HepG2 (cell line): ENCODE measurements around the gene ADAMTS14. TPM values are rescaled to one million over a fixed set of nuclear protein-coding genes. Genes with fewer than 3 reads are reported as not detected.

ENCODE experiments used
- ATAC-seq: fragments of 200-7000 bp; cut with Tn5 transposase; 3 replicates; pipeline ENCODE4 v1.9.1; 2020; ENCODE audit warnings: mild to moderate bottlenecking, moderate library complexity
- BruUV-seq: library from RNA; stranded (reverse); fragments of 400-500 nt; replicated peaks from 2 replicates; lab custom pipeline; 2021; lab: Mats Ljungman, UMichigan
- CTCF ChIA-PET: fragments of 300-600 bp; formaldehyde crosslinking; extraction: SDS; loops from one replicate; lab custom pipeline; 2021; ENCODE audit warnings: low total read pairs, inconsistent platforms, low intra/inter-chr PET ratio; lab: Yijun Ruan, JAX
- POLR2A ChIA-PET: fragments of 350-600 bp; sonication (Branson Sonifier 250); formaldehyde crosslinking; loops from one replicate; lab custom pipeline; 2020; ENCODE audit warnings: antibody characterized with exemption, inconsistent platforms; lab: Yijun Ruan, JAX
- DNase-seq: peaks from one replicate; pipeline ENCODE4 v3.0.0-alpha.2; 2015; ENCODE audit warnings: low spot score
- FAIRE-seq: peaks from 3 replicates; lab custom pipeline; 2011; peaks lifted over from hg19 to GRCh38; lab: Jason Lieb, UNC
- H2AFZ ChIP-seq: one replicate; pipeline ENCODE4 v1.6.1; 2011; ENCODE audit warnings: low read length, inconsistent platforms
- H3K27ac ChIP-seq: fragments of 300-600 bp; 3 replicates; pipeline ENCODE4 v1.8.0; 2011; ENCODE audit warnings: mixed run types, mild to moderate bottlenecking, mixed read lengths, low read length, inconsistent platforms; ENCODE audit not compliant: insufficient read depth; ENCODE audit errors: extremely low read length
- H3K27me3 ChIP-seq, 2 experiments: fragments of 200-600 bp in 1 of 2; 2 replicates in 1 of 2; 3 replicates in 1 of 2; pipeline versions ENCODE4 v1.6.0 to v1.8.0; 2011; ENCODE audit warnings: low read length in 2 of 2, mild to moderate bottlenecking in 2 of 2, moderate library complexity in 2 of 2, inconsistent platforms in 1 of 2; ENCODE audit not compliant: insufficient read depth in 2 of 2, control insufficient read depth in 1 of 2
- H3K36me3 ChIP-seq, 2 experiments: fragments of 200-600 bp in 1 of 2; replicated peaks in 1 of 2; 2 replicates in 1 of 2; 3 replicates in 1 of 2; pipeline versions ENCODE4 v1.5.1 to v1.8.0; 2011; ENCODE audit warnings: low read length in 2 of 2, inconsistent platforms in 1 of 2; ENCODE audit not compliant: insufficient read depth in 2 of 2, control insufficient read depth in 1 of 2
- H3K4me1 ChIP-seq: 2 replicates; pipeline ENCODE4 v1.5.1; 2012; ENCODE audit warnings: low read length, inconsistent platforms; ENCODE audit not compliant: insufficient read depth
- H3K4me2 ChIP-seq: 2 replicates; pipeline ENCODE4 v1.6.0; 2011; ENCODE audit warnings: low read depth, low read length, inconsistent platforms
- H3K4me3 ChIP-seq, 3 experiments: fragments of 200-600 bp in 1 of 3; sonication (generic), shearing (Covaris generic) in 1 of 3; replicated peaks in 1 of 3; 2 replicates each; pipeline ENCODE4 v1.5.1; 2011 to 2016; ENCODE audit warnings: low read length in 3 of 3, inconsistent platforms in 2 of 3, low read depth in 2 of 3, mild to moderate bottlenecking in 2 of 3, control low read depth in 1 of 3, mixed read lengths in 1 of 3; ENCODE audit not compliant: insufficient read depth in 1 of 3
- H3K79me2 ChIP-seq: one replicate; pipeline ENCODE4 v1.6.1; 2011; ENCODE audit warnings: low read length, inconsistent platforms; ENCODE audit not compliant: insufficient read depth
- H3K9ac ChIP-seq: 2 replicates; pipeline ENCODE4 v1.6.0; 2011; ENCODE audit warnings: mild to moderate bottlenecking, low read depth, low read length, inconsistent platforms; ENCODE audit not compliant: insufficient read depth
- H3K9me3 ChIP-seq: 2 replicates; pipeline ENCODE4 v1.5.1; 2012; ENCODE audit warnings: mild to moderate bottlenecking, low read length
- H4K20me1 ChIP-seq: 2 replicates; pipeline ENCODE4 v1.6.0; 2011; ENCODE audit warnings: inconsistent platforms, mild to moderate bottlenecking, low read length, moderate library complexity; ENCODE audit not compliant: insufficient read depth
- ARHGAP35 ChIP-seq: sonication (generic); formaldehyde crosslinking; IDR thresholded peaks from 2 replicates; pipeline ENCODE4 v1.9.0; 2022; ENCODE audit warnings: mild to moderate bottlenecking, inconsistent platforms, moderate library complexity, missing genetic modification reagents, borderline replicate concordance
- ATAD3A ChIP-seq: sonication (generic); formaldehyde crosslinking; IDR thresholded peaks from 2 replicates; pipeline ENCODE4 v1.4.0; 2020; ENCODE audit warnings: missing genetic modification reagents
- CCDC6 ChIP-seq: sonication (generic); formaldehyde crosslinking; IDR thresholded peaks from 2 replicates; pipeline ENCODE4 v1.8.1; 2022; ENCODE audit warnings: mild to moderate bottlenecking, missing genetic modification reagents, moderate library complexity
- FOXK1 ChIP-seq: sonication (generic); formaldehyde crosslinking; IDR thresholded peaks from 2 replicates; pipeline ENCODE4 v1.4.0; 2020; ENCODE audit warnings: low read depth, missing genetic modification reagents, borderline replicate concordance
- ISX ChIP-seq: sonication (generic); formaldehyde crosslinking; conservative IDR thresholded peaks from 2 replicates; pipeline ENCODE4 v1.5.0; 2020; ENCODE audit warnings: missing genetic modification reagents
- NFKBIZ ChIP-seq: IDR thresholded peaks from 2 replicates; pipeline ENCODE4 v1.6.1; 2018; ENCODE audit warnings: missing genetic modification reagents, missing compliant biosample characterization
- PLSCR1 ChIP-seq: sonication (generic); formaldehyde crosslinking; IDR thresholded peaks from 2 replicates; pipeline ENCODE4 v1.5.0; 2020; ENCODE audit warnings: missing genetic modification reagents, mild to moderate bottlenecking, borderline replicate concordance
- SNRNP70 ChIP-seq: fragments of 200-400 bp; formaldehyde crosslinking; IDR thresholded peaks from 2 replicates; pipeline ENCODE4 v1.6.1; 2017; ENCODE audit warnings: mild to moderate bottlenecking, low read depth, low read length, moderate library complexity
- ZBTB43 ChIP-seq: sonication (generic); formaldehyde crosslinking; conservative IDR thresholded peaks from 2 replicates; pipeline ENCODE4 v1.4.0; 2020; ENCODE audit warnings: missing genetic modification reagents
- ZNF362 ChIP-seq: sonication (generic); formaldehyde crosslinking; IDR thresholded peaks from 2 replicates; pipeline ENCODE4 v1.4.0; 2020; ENCODE audit warnings: missing genetic modification reagents, mild to moderate bottlenecking, borderline replicate concordance
- ZNF432 ChIP-seq: sonication (generic); formaldehyde crosslinking; IDR thresholded peaks from 2 replicates; pipeline ENCODE4 v1.5.0; 2020; ENCODE audit warnings: missing genetic modification reagents, mild to moderate bottlenecking, borderline replicate concordance
- ZNF460 ChIP-seq: sonication (generic); formaldehyde crosslinking; IDR thresholded peaks from 2 replicates; pipeline ENCODE4 v1.5.1; 2020; ENCODE audit warnings: missing genetic modification reagents, mild to moderate bottlenecking, borderline replicate concordance
- ZNF883 ChIP-seq: sonication (generic); formaldehyde crosslinking; IDR thresholded peaks from 2 replicates; pipeline ENCODE4 v1.5.1; 2020; ENCODE audit warnings: mild to moderate bottlenecking, missing genetic modification reagents; ENCODE audit errors: not compliant biosample characterization
- WGBS: methylation state at CpG from one replicate; pipeline ENCODE4 v1.1.6; 2017; ENCODE audit warnings: low lambda C conversion rate; 5-methylcytosine and 5-hydroxymethylcytosine counted together
- in situ Hi-C: cut with HindIII; loops from 2 replicates; pipeline ENCODE4 v1.10.0; 2017; ENCODE audit warnings: low pct_unique_long_range_greater_than_20kb; ENCODE audit not compliant: extremely low pct_ligation_motif_present
- intact Hi-C: fragments of 100-400 bp; cut with micrococcal nuclease; formaldehyde crosslinking; loops from one replicate; pipeline ENCODE4 v1.10.0; 2022; ENCODE audit not compliant: unreplicated experiment
- polyA plus RNA-seq, 8 experiments: library from polyadenylated mRNA; depleted of rRNA in 3 of 8; stranded (reverse) in 7 of 8; unstranded in 1 of 8; fragments of >200 nt; fragmentation: Illumina TruSeq in 4 of 8; extraction: Trizol in 4 of 8; gene quantifications; 2 replicates each; pipeline versions ENCODE4 v1.2.1 to v1.2.3, GENCODE V29; 2011 to 2016; ENCODE audit warnings: low read depth in 4 of 8, missing spikeins in 1 of 8, mixed read lengths in 1 of 8; ENCODE audit not compliant: insufficient read depth in 1 of 8
- total RNA-seq, 5 experiments: library from RNA; depleted of rRNA; stranded (reverse); fragments of >200 nt; fragmentation: Illumina TruSeq; extraction: Trizol; gene quantifications; 2 replicates each; pipeline ENCODE4 v1.2.3, GENCODE V29; 2016; ENCODE audit warnings: low read depth in 1 of 5

The ADAMTS14 gene
- total and polyA plus RNA-seq, 2 of the 13 experiments (the other 11 are each of a cell fraction or from before 2014, with no cell fraction given), result 0.04 to 0.07 TPM

DNA sequence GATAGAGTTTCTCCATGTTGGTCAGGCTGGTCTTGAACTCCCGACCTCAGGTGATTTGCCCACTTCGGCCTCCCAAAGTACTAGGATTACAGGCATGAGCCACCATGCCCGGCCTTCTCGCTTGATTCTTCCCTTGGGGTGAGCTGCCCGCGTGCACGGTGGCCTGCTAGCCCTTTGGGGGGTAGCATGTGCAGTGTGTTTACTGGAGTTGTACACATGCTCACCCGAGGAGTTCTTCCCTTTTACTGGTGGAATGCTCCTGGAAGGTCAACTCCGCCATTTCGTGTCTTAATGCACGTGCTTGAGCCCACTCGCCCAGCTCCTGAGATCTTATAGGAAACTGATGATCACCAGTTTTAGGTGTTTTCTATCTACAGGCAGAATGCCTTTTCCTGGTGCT lies 17.0 kb upstream of the ADAMTS14 start:
- H3K36me3 ChIP-seq, result no peaks in the 10 kb centered on the region
- ChIA-PET POLR2A (no interaction called here), CTCF (no interaction called here)
- no peak for ATAC-seq
- no peaks in the 10 kb centered on the region for H3K4me1 ChIP-seq
- no TSS peak for BruUV-seq
- peaks cover 8% of the 10 kb centered on the region; the same call in 1 of the 2 replicates for H3K9me3 ChIP-seq
- no peak for DNase-seq
- no peak for FAIRE-seq
- no peak for TF ChIP-seq FOXK1 (CRISPR knock-in tag)
- no peak for TF ChIP-seq ISX (CRISPR knock-in tag)
- TF ChIP-seq ZNF460 (CRISPR knock-in tag), result no peak
- no peak for TF ChIP-seq ZBTB43
- no peak for TF ChIP-seq ZNF362
- no peak for TF ChIP-seq NFKBIZ (CRISPR knock-in tag)
- no peak for TF ChIP-seq ZNF432
- TF ChIP-seq ZNF883 (CRISPR knock-in tag), result no peak
- TF ChIP-seq ARHGAP35 (CRISPR knock-in tag), result no peak
- no peak for TF ChIP-seq ATAD3A (CRISPR knock-in tag)
- TF ChIP-seq SNRNP70, result no peak
- TF ChIP-seq PLSCR1 (CRISPR knock-in tag), result no peak
- no peak for TF ChIP-seq CCDC6 (CRISPR knock-in tag)
- TF ChIP-seq, all 625 proteins: peak for 0
- no peaks in the 10 kb centered on the region for H4K20me1 ChIP-seq
- H2AFZ ChIP-seq, result no peak overlapping the region
- H3K9ac ChIP-seq, result no peak overlapping the region
- WGBS, result 66% methylated on average over 6 of the region's 12 CpGs
- intact Hi-C loops (no loop called here), in situ Hi-C loops (no loop called here)
- H3K27ac ChIP-seq, result no peak overlapping the region
- H3K4me2 ChIP-seq, result no peak overlapping the region
- H3K79me2 ChIP-seq, result no peaks in the 10 kb centered on the region
- H3K4me3 ChIP-seq, result no peak overlapping the region
- H3K27me3 ChIP-seq, result no peaks in the 10 kb centered on the region; a peak in 1 of 5 replicates
